Neuronal stem cell (in vitro differentiated cells): Measurements from ENCODE around the gene KRR1.

Experiments
- DNase-seq: peaks from one replicate; pipeline ENCODE4 v3.0.0-alpha.2; 2013; ENCODE audit warnings: low spot score
- H2AFZ ChIP-seq: one replicate; pipeline ENCODE4 v1.6.1; 2013; ENCODE audit warnings: mild to moderate bottlenecking, low read length, inconsistent platforms
- H2AK5ac ChIP-seq: 2 replicates; pipeline ENCODE4 v1.6.1; 2013; ENCODE audit warnings: low read depth, mild to moderate bottlenecking, inconsistent platforms, low read length, moderate library complexity, mixed read lengths
- H2BK120ac ChIP-seq: 2 replicates; pipeline ENCODE4 v1.6.1; 2013; ENCODE audit warnings: low read depth, mild to moderate bottlenecking, inconsistent platforms, low read length, moderate library complexity, mixed read lengths
- H2BK12ac ChIP-seq: one replicate; pipeline ENCODE4 v1.6.1; 2013; ENCODE audit warnings: low read length, inconsistent platforms
- H2BK15ac ChIP-seq: 2 replicates; pipeline ENCODE4 v1.6.1; 2013; ENCODE audit warnings: mild to moderate bottlenecking, low read length, inconsistent platforms, mixed read lengths
- H2BK5ac ChIP-seq: one replicate; pipeline ENCODE4 v1.6.1; 2013; ENCODE audit warnings: inconsistent platforms, mild to moderate bottlenecking, low read length, moderate library complexity
- H3K14ac ChIP-seq: one replicate; pipeline ENCODE4 v1.6.1; 2013; ENCODE audit warnings: low read length, inconsistent platforms
- H3K18ac ChIP-seq: 2 replicates; pipeline ENCODE4 v1.6.1; 2013; ENCODE audit warnings: low read length, inconsistent platforms
- H3K23ac ChIP-seq: 2 replicates; pipeline ENCODE4 v1.6.1; 2013; ENCODE audit warnings: low read depth, mild to moderate bottlenecking, mixed read lengths, low read length, inconsistent platforms; ENCODE audit not compliant: poor library complexity
- H3K27ac ChIP-seq: replicated peaks from 3 replicates; pipeline ENCODE4 v1.5.1; 2013; ENCODE audit warnings: low read length, inconsistent platforms
- H3K27me3 ChIP-seq, 3 experiments: 2 replicates each; pipeline ENCODE4 v1.6.1; 2013; ENCODE audit warnings: low read length in 3 of 3, mild to moderate bottlenecking in 2 of 3, inconsistent platforms in 1 of 3, low read depth in 1 of 3, mixed read lengths in 1 of 3, moderate library complexity in 1 of 3; ENCODE audit not compliant: control insufficient read depth in 3 of 3, insufficient read depth in 3 of 3
- H3K36me3 ChIP-seq, 2 donors: replicated peaks in 1 of 2; 2 replicates each; pipeline ENCODE4 v1.6.1; 2013; ENCODE audit warnings: low read length in 2 of 2; ENCODE audit not compliant: control insufficient read depth in 2 of 2, insufficient read depth in 2 of 2
- H3K4ac ChIP-seq: 2 replicates; pipeline ENCODE4 v1.6.1; 2013; ENCODE audit warnings: inconsistent platforms, mild to moderate bottlenecking, low read length, moderate library complexity
- H3K4me1 ChIP-seq, 2 donors: 1 replicate in 1 of 2; 2 replicates in 1 of 2; pipeline ENCODE4 v1.6.1; 2013; ENCODE audit warnings: low read length in 2 of 2, low read depth in 1 of 2; ENCODE audit not compliant: control insufficient read depth in 2 of 2, insufficient read depth in 1 of 2
- H3K4me2 ChIP-seq: one replicate; pipeline ENCODE4 v1.6.1; 2013; ENCODE audit warnings: mild to moderate bottlenecking, low read length, inconsistent platforms; ENCODE audit not compliant: insufficient read depth, poor library complexity, severe bottlenecking
- H3K4me3 ChIP-seq, 2 donors: 2 replicates each; pipeline ENCODE4 v1.5.1; 2013; ENCODE audit warnings: low read length in 2 of 2, mild to moderate bottlenecking in 2 of 2, inconsistent platforms in 1 of 2, moderate library complexity in 1 of 2
- H3K79me1 ChIP-seq: one replicate; pipeline ENCODE4 v1.6.1; 2013; ENCODE audit warnings: low read depth, mild to moderate bottlenecking, inconsistent platforms, low read length, moderate library complexity
- H3K9ac ChIP-seq: one replicate; pipeline ENCODE4 v1.6.1; 2013; ENCODE audit warnings: mild to moderate bottlenecking, low read depth, low read length, inconsistent platforms; ENCODE audit not compliant: poor library complexity
- H3K9me3 ChIP-seq, 2 donors: replicated peaks in 1 of 2; 2 replicates each; pipeline versions ENCODE3 to v1.6.1; 2013; ENCODE audit warnings: low read length in 2 of 2, mild to moderate bottlenecking in 2 of 2, inconsistent platforms in 1 of 2, low read depth in 1 of 2, mixed read lengths in 1 of 2, moderate library complexity in 1 of 2; ENCODE audit not compliant: control insufficient read depth in 2 of 2, insufficient read depth in 1 of 2
- H4K8ac ChIP-seq: one replicate; pipeline ENCODE4 v1.6.1; 2013; ENCODE audit warnings: low read depth, mild to moderate bottlenecking, inconsistent platforms, low read length, moderate library complexity
- H4K91ac ChIP-seq: one replicate; pipeline ENCODE4 v1.6.1; 2013; ENCODE audit warnings: low read length, low read depth, mild to moderate bottlenecking, inconsistent platforms; ENCODE audit not compliant: poor library complexity
- WGBS, 2 donors: extraction: QIAGEN DNeasy Blood & Tissue Kit; methylation state at CpG; one replicate each; pipeline ENCODE4 v1.1.7; 2013; ENCODE audit warnings: missing lambda C conversion rate in 2 of 2, mixed read lengths in 1 of 2; ENCODE audit not compliant: insufficient read length in 2 of 2, insufficient replicate concordance in 1 of 2; ENCODE audit errors: extremely low coverage in 2 of 2; 5-methylcytosine and 5-hydroxymethylcytosine counted together

Gene KRR1

GRCh38 chr12:75550401-75551240 is 39.2 kb upstream of the KRR1 start:
- no peak overlapping the region for H3K27ac ChIP-seq
- no peak overlapping the region for H2AK5ac ChIP-seq
- DNase-seq, result no peak
- no peaks in the 10 kb centered on the region for H3K27me3 ChIP-seq
- no peaks in the 10 kb centered on the region for H3K36me3 ChIP-seq
- H3K4ac ChIP-seq, result no peak overlapping the region
- H3K23ac ChIP-seq, result no peak overlapping the region
- no peak overlapping the region for H2BK15ac ChIP-seq
- no peak overlapping the region for H3K9ac ChIP-seq
- no peak overlapping the region for H2BK5ac ChIP-seq
- H3K4me3 ChIP-seq, result no peak overlapping the region
- H3K9me3 ChIP-seq, result no peaks in the 10 kb centered on the region
- H3K79me1 ChIP-seq, result no peaks in the 10 kb centered on the region
- no CpG with 5 or more reads among the region's 8 CpGs for WGBS, 2 donors
- H2BK120ac ChIP-seq, result no peak overlapping the region
- H3K4me1 ChIP-seq, result peaks cover 0 to 2% of the 10 kb centered on the region in 2 donors
- H4K8ac ChIP-seq, result no peak overlapping the region
- no peak overlapping the region for H3K18ac ChIP-seq
- H2AFZ ChIP-seq, result no peak overlapping the region
- H3K14ac ChIP-seq, result no peak overlapping the region
- H3K4me2 ChIP-seq, result no peak overlapping the region
- no peak overlapping the region for H4K91ac ChIP-seq
- H2BK12ac ChIP-seq, result no peak overlapping the region

DNA sequence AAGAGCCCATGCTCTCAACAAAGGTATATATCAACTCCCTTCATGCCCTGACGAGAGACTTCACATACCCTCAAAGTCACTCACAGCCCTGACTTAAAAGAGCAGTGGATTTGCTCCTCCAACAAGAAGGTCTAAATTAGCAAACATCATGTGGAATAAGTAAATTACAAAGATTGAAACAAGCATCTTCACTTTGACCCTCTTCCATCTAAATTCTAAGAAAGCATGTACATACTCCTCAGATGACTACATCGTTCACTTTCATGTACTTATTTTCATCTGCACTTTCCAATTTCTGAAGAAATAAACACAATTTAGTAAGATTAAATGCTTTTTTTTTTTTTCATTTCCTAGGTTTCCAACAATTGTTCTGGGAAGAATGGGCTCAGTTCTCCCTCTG is 38.6 kb upstream of the KRR1 start:
- no peak overlapping the region for H2BK120ac ChIP-seq
- no peak overlapping the region for H2BK12ac ChIP-seq
- H2BK15ac ChIP-seq, result no peak overlapping the region
- H3K4me2 ChIP-seq, result no peak overlapping the region
- no peak overlapping the region for H3K14ac ChIP-seq
- H3K79me1 ChIP-seq, result no peaks in the 10 kb centered on the region
- H3K9me3 ChIP-seq, result no peaks in the 10 kb centered on the region
- no peak overlapping the region for H3K9ac ChIP-seq
- no peak for DNase-seq
- H3K23ac ChIP-seq, result no peak overlapping the region
- no peaks in the 10 kb centered on the region for H3K27me3 ChIP-seq
- peaks cover 0 to 2% of the 10 kb centered on the region in 2 donors for H3K4me1 ChIP-seq
- H3K18ac ChIP-seq, result no peak overlapping the region
- no peak overlapping the region for H4K8ac ChIP-seq
- no peak overlapping the region for H2AK5ac ChIP-seq
- no peak overlapping the region for H4K91ac ChIP-seq
- no peak overlapping the region for H3K4me3 ChIP-seq
- H2BK5ac ChIP-seq, result no peak overlapping the region
- WGBS, 2 donors, result no CpG with 5 or more reads among the region's 2 CpGs
- H3K27ac ChIP-seq, result no peak overlapping the region
- H2AFZ ChIP-seq, result no peak overlapping the region
- H3K4ac ChIP-seq, result no peak overlapping the region
- H3K36me3 ChIP-seq, result no peaks in the 10 kb centered on the region

- no peaks in the 10 kb centered on the region for H3K79me1 ChIP-seq
- H2BK120ac ChIP-seq, result no peak overlapping the region
- no peak overlapping the region for H4K8ac ChIP-seq
- no peaks in the 10 kb centered on the region for H3K27me3 ChIP-seq
- H3K9ac ChIP-seq, result no peak overlapping the region
- no peaks in the 10 kb centered on the region for H3K9me3 ChIP-seq
- H3K23ac ChIP-seq, result no peak overlapping the region
- H4K91ac ChIP-seq, result no peak overlapping the region
- no peak for DNase-seq
- H3K4me3 ChIP-seq, result no peak overlapping the region
- no peak overlapping the region for H2BK15ac ChIP-seq
- WGBS, 2 donors, result no CpG with 5 or more reads among the region's 1 CpG
- H2AK5ac ChIP-seq, result no peak overlapping the region
- no peak overlapping the region for H3K27ac ChIP-seq
- H2AFZ ChIP-seq, result no peak overlapping the region
- no peak overlapping the region for H3K18ac ChIP-seq
- H3K36me3 ChIP-seq, result no peaks in the 10 kb centered on the region
- H3K14ac ChIP-seq, result no peak overlapping the region
- no peak overlapping the region for H3K4ac ChIP-seq
- H2BK5ac ChIP-seq, result no peak overlapping the region
- no peak overlapping the region for H3K4me2 ChIP-seq
- H2BK12ac ChIP-seq, result no peak overlapping the region
- H3K4me1 ChIP-seq, result peaks cover 0 to 2% of the 10 kb centered on the region in 2 donors
These were observed 37.5 kb upstream of the KRR1 start for GRCh38 chr12:75548879-75549278.

DNA sequence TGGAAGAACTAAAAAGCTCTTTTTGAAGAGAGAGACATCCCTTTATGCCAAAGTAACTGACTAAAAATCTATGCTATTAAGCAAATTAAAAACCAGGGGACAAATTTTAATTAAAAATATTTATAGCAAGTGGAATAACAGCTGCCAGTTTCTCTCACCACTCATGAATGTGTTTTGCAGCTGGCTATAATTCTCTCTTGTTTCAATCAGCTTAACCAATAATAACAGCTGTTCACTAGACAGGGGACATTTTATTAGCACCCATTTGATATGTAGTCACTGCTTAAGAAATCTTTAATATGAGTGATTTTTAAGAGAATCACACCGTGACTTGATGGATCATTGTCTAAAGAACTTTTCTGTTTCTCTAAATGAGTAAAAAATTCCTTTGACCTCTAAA is 34.2 kb upstream of the KRR1 start:
- Histone ChIP-seq H3K36me3 (no peaks in the 10 kb centered on the region), H2BK120ac (no peak overlapping the region), H3K9ac (no peak overlapping the region), H3K9me3 (no peaks in the 10 kb centered on the region), H3K4me1 (no peaks in the 10 kb centered on the region), H3K79me1 (no peaks in the 10 kb centered on the region), H3K27me3 (no peaks in the 10 kb centered on the region), H4K8ac (no peak overlapping the region), H3K4me2 (no peak overlapping the region), H4K91ac (no peak overlapping the region), H2AFZ (no peak overlapping the region), H3K4ac (no peak overlapping the region), H3K14ac (no peak overlapping the region), H2BK5ac (no peak overlapping the region), H3K18ac (no peak overlapping the region), H2BK15ac (no peak overlapping the region), H3K27ac (no peak overlapping the region), H3K23ac (no peak overlapping the region), H3K4me3 (no peak overlapping the region), H2BK12ac (no peak overlapping the region), H2AK5ac (no peak overlapping the region)
- no peak for DNase-seq
- no CpG with 5 or more reads among the region's 1 CpG for WGBS, 2 donors
